Measurements from ENCODE around the gene PTPRA.

Gene PTPRA

GRCh38 chr20:3081641-3082040 is 208.4 kb downstream of the PTPRA start:
- DNase-seq: no peak

GRCh38 chr20:3082306-3082951 is 209.1 kb downstream of the PTPRA start:
- DNase-seq: no peak

GRCh38 chr20:3082955-3083952 is 210.0 kb downstream of the PTPRA start:
- DNase-seq: no peak

- DNase-seq: no peak
Observed at GRCh38 chr20:3084283-3084985, 211.2 kb downstream of the PTPRA start, which contains the start of gene AVP. AVP (minus strand) TSS chr20:3084724; CDS start chr20:3084674, 50 bp downstream.

GRCh38 chr20:3084986-3085360 is 211.7 kb downstream of the PTPRA start:
- no peak for DNase-seq

- no peak for DNase-seq
Observed at GRCh38 chr20:3085571-3086072, 212.3 kb downstream of the PTPRA start.

GRCh38 chr20:3088031-3088430 is 214.8 kb downstream of the PTPRA start:
- no peak for DNase-seq

Data from right forelimb (tissue), 1 donor.